ENCODE results near the gene PRIMPOL.

DNA sequence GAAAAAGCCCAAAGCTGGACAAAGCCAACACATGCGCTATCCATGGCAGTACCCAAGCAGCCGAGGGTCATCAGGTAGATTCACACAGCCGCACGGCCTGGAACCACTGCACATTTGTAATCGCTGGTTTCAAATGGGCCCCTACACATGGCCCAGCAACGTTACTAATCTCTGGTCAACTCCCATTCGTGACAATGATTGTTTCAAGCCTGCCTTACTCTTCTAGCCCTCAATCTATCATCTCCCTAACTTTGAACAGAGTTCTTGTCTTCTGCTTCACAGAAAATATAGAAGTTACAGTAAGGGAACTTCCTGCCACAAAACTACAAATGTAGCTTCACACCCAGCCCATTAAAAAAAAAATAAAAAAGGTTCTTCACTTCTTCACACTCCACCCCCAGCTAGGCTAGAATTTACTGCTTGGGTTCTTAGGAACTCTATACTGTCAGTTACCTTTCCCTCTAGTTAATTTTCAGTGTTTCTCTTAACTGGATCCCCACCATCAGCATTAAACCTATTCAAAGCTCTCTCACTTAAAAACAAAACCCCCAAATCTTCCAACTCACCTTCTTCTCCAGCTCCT, 24.5 kb upstream of the PRIMPOL start:
- TF ChIP-seq ZNF589 (CRISPR knock-in tag; IDR thresholded peaks at IDR 0.05; ENCODE audit: low read depth) (no peak), ARID1B (IDR thresholded peaks at IDR 0.05) (no peak), NBN (IDR thresholded peaks at IDR 0.05; ENCODE audit: low read depth) (no peak)
- TF ChIP-seq, protein P1, sequence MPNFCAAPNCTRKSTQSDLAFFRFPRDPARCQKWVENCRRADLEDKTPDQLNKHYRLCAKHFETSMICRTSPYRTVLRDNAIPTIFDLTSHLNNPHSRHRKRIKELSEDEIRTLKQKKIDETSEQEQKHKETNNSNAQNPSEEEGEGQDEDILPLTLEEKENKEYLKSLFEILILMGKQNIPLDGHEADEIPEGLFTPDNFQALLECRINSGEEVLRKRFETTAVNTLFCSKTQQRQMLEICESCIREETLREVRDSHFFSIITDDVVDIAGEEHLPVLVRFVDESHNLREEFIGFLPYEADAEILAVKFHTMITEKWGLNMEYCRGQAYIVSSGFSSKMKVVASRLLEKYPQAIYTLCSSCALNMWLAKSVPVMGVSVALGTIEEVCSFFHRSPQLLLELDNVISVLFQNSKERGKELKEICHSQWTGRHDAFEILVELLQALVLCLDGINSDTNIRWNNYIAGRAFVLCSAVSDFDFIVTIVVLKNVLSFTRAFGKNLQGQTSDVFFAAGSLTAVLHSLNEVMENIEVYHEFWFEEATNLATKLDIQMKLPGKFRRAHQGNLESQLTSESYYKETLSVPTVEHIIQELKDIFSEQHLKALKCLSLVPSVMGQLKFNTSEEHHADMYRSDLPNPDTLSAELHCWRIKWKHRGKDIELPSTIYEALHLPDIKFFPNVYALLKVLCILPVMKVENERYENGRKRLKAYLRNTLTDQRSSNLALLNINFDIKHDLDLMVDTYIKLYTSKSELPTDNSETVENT (CRISPR knock-in tag; IDR thresholded peaks at IDR 0.05) = no peak

Measured in K562 (cell line).